Mesendoderm (in vitro differentiated cells): ENCODE data around the gene TUB.

ENCODE experiments used
- DNase-seq: peaks from one replicate; pipeline ENCODE4 v3.0.0; 2013
- H2AK5ac ChIP-seq: 2 replicates; pipeline ENCODE4 v1.6.1; 2013; ENCODE audit warnings: low read length, inconsistent platforms
- H2BK120ac ChIP-seq: 2 replicates; pipeline ENCODE4 v1.6.1; 2013; ENCODE audit warnings: low read depth, mild to moderate bottlenecking, low read length, moderate library complexity, mixed read lengths
- H2BK15ac ChIP-seq: replicated peaks from 2 replicates; pipeline ENCODE4 v1.6.1; 2013; ENCODE audit warnings: low read depth, mild to moderate bottlenecking, moderate library complexity
- H2BK5ac ChIP-seq: 2 replicates; pipeline ENCODE4 v1.6.1; 2013; ENCODE audit warnings: low read length, inconsistent platforms
- H3K18ac ChIP-seq: 2 replicates; pipeline ENCODE4 v1.6.1; 2013; ENCODE audit warnings: mild to moderate bottlenecking, low read length, mixed read lengths
- H3K23ac ChIP-seq: one replicate; pipeline ENCODE4 v1.6.1; 2013; ENCODE audit warnings: low read length
- H3K27ac ChIP-seq: 2 replicates; pipeline ENCODE4 v1.5.1; 2013; ENCODE audit warnings: low read depth, mild to moderate bottlenecking, inconsistent platforms, low read length, moderate library complexity
- H3K27me3 ChIP-seq: 2 replicates; pipeline ENCODE4 v1.6.1; 2013; ENCODE audit warnings: low read length, control low read depth, mild to moderate bottlenecking, inconsistent platforms; ENCODE audit not compliant: insufficient read depth, poor library complexity
- H3K36me3 ChIP-seq: 2 replicates; pipeline ENCODE4 v1.6.1; 2013; ENCODE audit warnings: low read length, inconsistent platforms; ENCODE audit not compliant: control insufficient read depth, insufficient read depth
- H3K4ac ChIP-seq: one replicate; pipeline ENCODE4 v1.6.1; 2013; ENCODE audit warnings: low read depth, mild to moderate bottlenecking, low read length, moderate library complexity
- H3K4me1 ChIP-seq: 2 replicates; pipeline ENCODE4 v1.6.1; 2013; ENCODE audit warnings: low read depth, low read length, inconsistent platforms; ENCODE audit not compliant: control insufficient read depth
- H3K4me2 ChIP-seq: 2 replicates; pipeline ENCODE4 v1.6.1; 2013; ENCODE audit warnings: low read length
- H3K4me3 ChIP-seq: 2 replicates; pipeline ENCODE4 v1.5.1; 2013; ENCODE audit warnings: mild to moderate bottlenecking, low read length
- H3K56ac ChIP-seq: one replicate; pipeline ENCODE4 v1.6.1; 2013; ENCODE audit warnings: low read length
- H3K79me1 ChIP-seq: 2 replicates; pipeline ENCODE4 v1.6.1; 2013; ENCODE audit warnings: low read length, inconsistent platforms
- H3K79me2 ChIP-seq: 2 replicates; pipeline ENCODE4 v1.6.1; 2013; ENCODE audit warnings: mild to moderate bottlenecking, low read length; ENCODE audit not compliant: control insufficient read depth, insufficient read depth
- H3K9ac ChIP-seq: 2 replicates; pipeline ENCODE4 v1.6.1; 2013; ENCODE audit warnings: low read length, inconsistent platforms
- H4K5ac ChIP-seq: one replicate; pipeline ENCODE4 v1.6.1; 2013; ENCODE audit warnings: low read length
- H4K8ac ChIP-seq: one replicate; pipeline ENCODE4 v1.6.1; 2013; ENCODE audit warnings: low read depth, mild to moderate bottlenecking, control low read depth, low read length, moderate library complexity
- WGBS: extraction: QIAGEN DNeasy Blood & Tissue Kit; methylation state at CpG from one replicate; pipeline ENCODE4 v1.1.7; 2013; ENCODE audit warnings: low lambda C conversion rate, missing lambda C conversion rate; ENCODE audit not compliant: insufficient coverage; ENCODE audit errors: extremely low coverage; 5-methylcytosine and 5-hydroxymethylcytosine counted together

TUB gene

GRCh38 chr11:8138526-8138925 lies 57.5 kb downstream of the TUB start:
- H3K79me1 ChIP-seq = no peaks in the 10 kb centered on the region
- H3K27me3 ChIP-seq = no peaks in the 10 kb centered on the region
- H3K4me3 ChIP-seq = no peak overlapping the region
- H3K56ac ChIP-seq = no peak overlapping the region
- no peak overlapping the region for H2BK5ac ChIP-seq
- no peaks in the 10 kb centered on the region for H3K36me3 ChIP-seq
- H3K79me2 ChIP-seq = no peaks in the 10 kb centered on the region
- no peak overlapping the region for H3K4me2 ChIP-seq
- H3K4ac ChIP-seq = no peak overlapping the region
- no peak overlapping the region for H4K5ac ChIP-seq
- no peak overlapping the region for H3K9ac ChIP-seq
- DNase-seq = no peak
- H3K4me1 ChIP-seq = no peaks in the 10 kb centered on the region
- H3K23ac ChIP-seq = no peak overlapping the region
- no peak overlapping the region for H4K8ac ChIP-seq
- H2BK120ac ChIP-seq = no peak overlapping the region
- no peak overlapping the region for H3K27ac ChIP-seq
- no peak overlapping the region for H2AK5ac ChIP-seq
- no peak overlapping the region for H2BK15ac ChIP-seq
- WGBS = no CpG with 5 or more reads among the region's 2 CpGs
- H3K18ac ChIP-seq = no peak overlapping the region

- Histone ChIP-seq H2BK120ac (no peak overlapping the region), H2AK5ac (no peak overlapping the region), H2BK15ac (no peak overlapping the region), H4K5ac (no peak overlapping the region), H3K18ac (no peak overlapping the region), H3K9ac (no peak overlapping the region), H4K8ac (no peak overlapping the region), H3K36me3 (no peaks in the 10 kb centered on the region), H3K4me1 (peaks cover 7% of the 10 kb centered on the region), H3K27ac (no peak overlapping the region), H3K56ac (no peak overlapping the region), H3K4ac (no peak overlapping the region), H3K4me2 (no peak overlapping the region), H2BK5ac (no peak overlapping the region), H3K79me2 (no peaks in the 10 kb centered on the region), H3K79me1 (peaks cover 2% of the 10 kb centered on the region), H3K4me3 (no peak overlapping the region), H3K23ac (no peak overlapping the region), H3K27me3 (no peaks in the 10 kb centered on the region)
- no CpG with 5 or more reads among the region's 6 CpGs for whole genome bisulfite sequencing
- DNase-seq = no peak
These were observed 68.7 kb downstream of the TUB start for GRCh38 chr11:8149726-8150125.
